ENCODE results near the gene SLC25A21.

The SLC25A21 gene

DNA sequence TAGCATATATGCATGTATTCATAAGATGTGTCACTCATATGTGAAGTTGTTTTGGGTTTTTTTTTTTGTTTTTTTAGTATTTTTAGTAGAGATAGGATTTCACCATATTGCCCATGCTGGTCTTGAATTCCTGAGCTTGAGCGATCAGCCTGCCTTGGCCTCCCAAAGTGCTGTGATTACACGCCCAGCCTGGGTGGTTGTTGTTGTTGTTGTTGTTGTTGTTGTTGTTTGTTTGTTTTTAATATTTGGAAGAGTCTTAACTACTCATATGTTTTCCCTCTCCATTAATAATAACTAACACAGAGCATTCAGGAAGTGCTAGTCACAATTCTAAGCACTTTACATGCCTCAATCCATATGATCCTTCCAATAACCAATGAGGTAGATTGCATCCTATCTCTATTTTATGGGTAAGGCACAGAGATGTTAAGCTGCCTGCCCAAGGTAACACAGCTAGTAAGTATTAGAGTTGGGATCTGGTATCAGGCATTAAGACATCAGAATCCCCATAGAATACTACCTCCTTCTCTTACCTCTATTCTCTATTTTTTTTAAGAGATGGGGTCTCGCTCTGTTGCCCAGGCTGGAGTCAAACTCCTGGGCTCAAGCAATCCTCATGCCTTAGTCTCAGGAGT is 27.6 kb downstream of the SLC25A21 start:
- TF ChIP-seq CTCF (IDR thresholded peaks at IDR 0.05; ENCODE audit: low read depth, low read length, missing control alignments), result no peak
- DNase-seq (ENCODE audit: low read depth), result no peak
- in situ Hi-C loops (cut with HindIII; ENCODE audit: low sequenced_read_pairs), result no loop called here
- no peak overlapping the region for H3K4me3 ChIP-seq (ENCODE audit: low read depth, low read length)

- H3K4me3 ChIP-seq (ENCODE audit: low read depth, low read length), result no peak overlapping the region
- TF ChIP-seq CTCF (IDR thresholded peaks at IDR 0.05; ENCODE audit: low read depth, low read length, missing control alignments), result no peak
- DNase-seq (ENCODE audit: low read depth), result no peak
- in situ Hi-C loops (cut with HindIII; ENCODE audit: low sequenced_read_pairs), result no loop called here
Measured at GRCh38 chr14:37143475-37143874, 28.9 kb downstream of the SLC25A21 start.

GRCh38 chr14:37142835-37143401 is 29.5 kb downstream of the SLC25A21 start:
- no peak for TF ChIP-seq CTCF (IDR thresholded peaks at IDR 0.05; ENCODE audit: low read depth, low read length, missing control alignments)
- peak; percentile 51 for DNase-seq (ENCODE audit: low read depth)
- in situ Hi-C loops (cut with HindIII; ENCODE audit: low sequenced_read_pairs), result no loop called here
- H3K4me3 ChIP-seq (ENCODE audit: low read depth, low read length), result no peak overlapping the region

- no peak for TF ChIP-seq CTCF (IDR thresholded peaks at IDR 0.05; ENCODE audit: low read depth, low read length, missing control alignments)
- no peak overlapping the region for H3K4me3 ChIP-seq (ENCODE audit: low read depth, low read length)
- DNase-seq (ENCODE audit: low read depth), result no peak
- in situ Hi-C loops (cut with HindIII; ENCODE audit: low sequenced_read_pairs), result no loop called here
Measured at GRCh38 chr14:37140176-37140575, 32.2 kb downstream of the SLC25A21 start.

GRCh38 chr14:37139710-37140109 is 32.7 kb downstream of the SLC25A21 start:
- in situ Hi-C loops (cut with HindIII; ENCODE audit: low sequenced_read_pairs), result no loop called here
- TF ChIP-seq CTCF (IDR thresholded peaks at IDR 0.05; ENCODE audit: low read depth, low read length, missing control alignments), result no peak

GRCh38 chr14:37138898-37139297 is 33.5 kb downstream of the SLC25A21 start:
- no peak for DNase-seq (ENCODE audit: low read depth)
- in situ Hi-C loops (cut with HindIII; ENCODE audit: low sequenced_read_pairs), result no loop called here
- H3K4me3 ChIP-seq (ENCODE audit: low read depth, low read length), result no peak overlapping the region
- TF ChIP-seq CTCF (IDR thresholded peaks at IDR 0.05; ENCODE audit: low read depth, low read length, missing control alignments), result no peak

More at GRCh38 chr14:37139710-37140109, 32.7 kb downstream of the SLC25A21 start:
- no peak overlapping the region for H3K4me3 ChIP-seq (ENCODE audit: low read depth, low read length)
- DNase-seq (ENCODE audit: low read depth), result peak; percentile 29

All from astrocyte of the cerebellum (primary cell).